Fibroblast of mammary gland (primary cell): ENCODE results near the gene LIMS1.
A peak's percentile ranks its signal among the peaks of the same experiment; 100 is the strongest.
"Not testable (repeated sequence)": the region's sequence is repeated elsewhere in the genome, so short reads cannot be mapped to it uniquely, and the experiment has no call there.

Source experiments
- DNase-seq: peaks from one replicate; pipeline ENCODE4 v3.0.0-alpha.2; 2010; ENCODE audit warnings: low read depth
- H3K4me3 ChIP-seq: 2 replicates; pipeline ENCODE4 v1.5.1; 2011; ENCODE audit warnings: low read depth, mild to moderate bottlenecking, low read length, moderate library complexity; ENCODE audit not compliant: control insufficient read depth
- TF ChIP-seq, protein P1 (sequence below): conservative IDR thresholded peaks from 2 replicates; pipeline ENCODE4 v1.5.1; 2011; ENCODE audit warnings: low read depth, low read length, inconsistent platforms; ENCODE audit not compliant: control insufficient read depth, insufficient read depth

The LIMS1 gene

DNA sequence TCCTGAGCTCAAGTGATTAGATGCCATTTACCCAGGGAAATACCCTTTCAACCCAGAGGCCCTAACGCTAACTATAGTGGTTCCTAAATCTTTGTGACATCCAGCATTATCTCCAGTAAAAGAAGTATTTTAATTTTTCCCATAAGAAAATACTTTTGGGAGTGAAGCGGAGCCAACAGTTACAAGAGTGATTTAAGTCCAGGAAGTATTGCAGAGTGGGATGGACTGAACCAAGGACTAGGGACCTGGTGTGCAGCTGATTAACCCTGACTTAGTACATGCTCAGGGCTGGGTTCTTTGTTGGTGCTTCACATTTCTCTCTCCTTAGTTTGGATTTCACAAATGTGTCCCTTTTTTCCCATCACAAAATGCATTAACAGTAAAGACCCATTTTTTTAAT, 129.1 kb downstream of the LIMS1 start:
- not testable (repeated sequence) for H3K4me3 ChIP-seq
- DNase-seq = peak; percentile 38

DNA sequence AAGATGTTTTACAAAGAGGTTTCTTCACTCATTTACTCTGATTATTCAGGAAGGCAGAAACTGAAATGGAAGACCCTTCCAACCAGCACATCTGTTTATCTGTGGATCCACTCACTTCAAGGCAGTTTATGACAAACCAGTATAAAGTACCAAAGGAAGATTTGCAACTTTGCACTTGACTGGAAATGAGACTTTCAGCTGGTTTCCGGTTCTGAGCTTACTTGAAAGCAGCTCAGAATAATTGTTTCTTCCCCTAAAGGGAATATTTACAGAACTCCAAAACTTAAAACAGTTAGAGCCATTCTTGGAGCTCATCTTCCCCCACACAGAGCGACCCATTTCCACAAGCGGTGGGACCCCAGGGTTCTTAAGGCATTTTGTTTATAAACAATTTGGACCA, 129.8 kb downstream of the LIMS1 start:
- not testable (repeated sequence) for DNase-seq, H3K4me3 ChIP-seq

DNA sequence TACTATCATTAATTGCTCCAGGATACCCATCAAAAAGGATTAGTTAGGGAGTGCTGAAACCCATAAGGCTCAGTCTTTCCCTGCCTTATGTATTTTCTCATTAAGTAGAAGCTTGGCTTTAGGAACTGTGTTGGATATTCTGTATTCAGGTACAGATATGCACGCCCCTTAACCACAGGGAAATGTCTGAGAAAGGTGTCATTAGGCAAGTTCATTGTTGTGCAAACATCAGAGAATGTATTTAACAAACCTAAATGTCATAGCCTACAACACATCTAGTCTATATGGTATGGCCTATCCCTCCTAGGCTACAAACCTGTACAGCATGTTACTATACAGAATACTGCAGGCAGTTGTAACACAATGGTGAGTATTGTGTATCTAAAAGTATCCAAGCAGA, 130.7 kb downstream of the LIMS1 start:
- H3K4me3 ChIP-seq, DNase-seq: not testable (repeated sequence)

DNA sequence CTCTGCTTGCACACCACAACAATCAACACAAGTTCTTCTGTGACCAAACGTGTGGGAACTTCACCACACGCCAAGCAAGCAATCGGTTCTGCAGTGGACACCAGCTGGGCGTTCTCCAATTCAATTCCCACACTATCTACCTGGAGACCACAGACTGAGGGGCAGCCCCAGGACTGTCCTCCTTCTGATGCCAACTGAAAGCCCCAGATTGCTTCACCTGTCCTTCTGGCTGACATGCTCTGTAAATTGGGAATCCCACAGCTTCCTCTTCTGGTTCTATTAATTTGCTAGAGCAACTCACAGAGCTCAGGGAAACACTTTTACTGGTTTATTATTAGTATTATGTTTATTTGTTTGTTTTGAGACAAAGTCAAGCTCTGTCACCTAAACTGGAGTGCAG, 131.7 kb downstream of the LIMS1 start:
- not testable (repeated sequence) for DNase-seq, H3K4me3 ChIP-seq

DNA sequence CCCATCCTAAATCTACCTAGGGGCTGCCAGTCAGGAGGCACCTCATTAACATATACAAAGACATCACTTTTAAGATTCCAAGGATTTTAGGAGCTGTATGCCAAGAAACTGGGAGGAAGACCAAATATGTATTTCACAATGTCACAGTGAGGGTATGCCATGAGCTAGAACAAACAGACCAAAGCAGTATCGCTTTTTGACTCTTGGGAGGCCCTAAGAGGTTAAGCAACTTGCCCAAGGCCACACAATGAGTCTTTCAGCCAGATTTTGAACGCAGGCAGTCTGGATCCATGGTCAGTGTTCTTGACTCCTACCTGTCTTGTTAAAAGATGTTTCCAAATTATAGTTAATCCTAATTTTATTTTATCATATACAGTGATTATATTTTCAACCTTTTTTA, 132.9 kb downstream of the LIMS1 start:
- peak; percentile 35 for DNase-seq
- H3K4me3 ChIP-seq = not testable (repeated sequence)

DNA sequence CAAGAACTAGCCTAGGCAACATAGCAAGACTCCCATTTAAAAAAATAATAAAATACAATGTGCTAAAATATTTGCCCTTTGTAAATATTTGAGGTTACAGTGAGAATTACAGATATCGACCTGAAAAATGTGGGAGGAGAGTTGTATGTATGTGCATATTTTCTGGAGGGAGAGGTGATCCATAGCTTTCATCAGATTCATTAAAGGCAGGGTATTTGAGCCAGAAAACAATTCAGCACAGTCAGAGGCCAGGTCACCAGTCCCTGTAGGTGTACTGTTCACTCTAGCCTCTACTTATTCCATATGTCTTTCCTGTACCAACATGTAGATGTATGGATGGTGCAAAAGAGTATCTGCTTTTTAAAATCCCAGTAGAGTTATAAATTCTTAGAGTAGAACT, 136.0 kb downstream of the LIMS1 start:
- H3K4me3 ChIP-seq, DNase-seq: not testable (repeated sequence)

DNA sequence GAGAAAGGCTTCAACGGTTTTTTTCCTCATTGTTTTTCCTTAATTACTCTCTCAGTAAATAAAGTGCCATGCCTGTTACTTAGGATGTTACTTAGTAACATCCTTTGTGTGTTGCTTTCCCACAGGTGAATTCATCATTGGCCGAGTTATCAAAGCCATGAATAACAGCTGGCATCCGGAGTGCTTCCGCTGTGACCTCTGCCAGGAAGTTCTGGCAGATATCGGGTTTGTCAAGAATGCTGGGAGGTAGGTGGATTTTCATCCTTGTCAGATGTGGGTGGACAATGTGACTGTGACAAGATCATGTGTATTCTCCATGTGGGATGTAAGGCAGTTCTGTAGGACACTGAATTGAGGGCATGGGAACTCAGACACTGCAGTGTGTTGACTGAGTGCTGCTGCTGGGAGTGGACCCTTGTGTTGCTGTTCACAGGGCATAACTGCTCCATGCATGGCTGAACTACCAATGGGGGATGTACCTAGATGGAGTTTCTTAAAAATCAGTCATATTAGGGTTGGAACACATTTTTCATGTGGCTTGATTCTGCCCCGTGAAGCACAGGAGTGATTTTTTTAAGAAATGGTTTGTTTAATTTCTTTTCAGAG, 138.0 kb downstream of the LIMS1 start:
- H3K4me3 ChIP-seq, DNase-seq: not testable (repeated sequence)

DNA sequence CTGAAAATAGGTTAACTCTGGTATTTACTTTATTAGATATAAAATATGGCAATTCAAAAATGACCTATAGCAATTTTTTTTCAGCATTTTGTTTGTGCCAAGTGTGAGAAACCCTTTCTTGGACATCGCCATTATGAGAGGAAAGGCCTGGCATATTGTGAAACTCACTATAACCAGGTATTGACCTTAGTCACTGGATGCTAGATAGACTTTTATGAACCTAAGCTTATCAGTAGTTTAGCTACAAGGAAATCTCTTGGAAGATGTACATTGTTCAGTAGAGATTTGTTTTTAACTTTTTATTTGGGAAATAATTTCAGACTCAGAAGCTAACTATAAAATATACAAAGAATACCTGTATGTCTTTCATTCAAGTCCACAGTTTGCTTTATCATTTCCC, 142.3 kb downstream of the LIMS1 start:
- not testable (repeated sequence) for DNase-seq, H3K4me3 ChIP-seq

DNA sequence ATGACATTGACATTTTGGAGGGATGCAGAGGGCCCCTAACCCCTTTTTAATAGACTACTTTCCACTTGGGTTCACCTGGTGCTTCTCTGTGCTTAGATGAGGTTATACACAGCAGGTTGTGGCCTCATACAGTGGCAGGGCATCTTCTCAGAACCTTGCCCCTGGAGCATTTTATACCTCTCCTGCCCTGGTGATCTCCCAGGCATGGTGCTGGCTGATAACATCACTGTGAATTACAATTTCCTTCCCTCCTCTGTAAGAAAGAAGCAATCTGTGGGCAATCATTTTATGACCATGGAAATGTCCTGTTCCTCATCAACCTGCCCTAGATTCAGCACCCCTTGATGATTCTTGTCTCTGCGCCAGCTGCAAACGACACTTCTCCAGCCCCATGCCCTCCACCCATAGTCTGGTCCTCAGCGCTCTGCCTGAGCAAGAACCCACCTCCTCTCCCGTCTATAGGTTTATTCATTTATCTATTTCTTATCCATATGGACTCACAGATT, 143.0 kb downstream of the LIMS1 start:
- H3K4me3 ChIP-seq, DNase-seq: not testable (repeated sequence)

DNA sequence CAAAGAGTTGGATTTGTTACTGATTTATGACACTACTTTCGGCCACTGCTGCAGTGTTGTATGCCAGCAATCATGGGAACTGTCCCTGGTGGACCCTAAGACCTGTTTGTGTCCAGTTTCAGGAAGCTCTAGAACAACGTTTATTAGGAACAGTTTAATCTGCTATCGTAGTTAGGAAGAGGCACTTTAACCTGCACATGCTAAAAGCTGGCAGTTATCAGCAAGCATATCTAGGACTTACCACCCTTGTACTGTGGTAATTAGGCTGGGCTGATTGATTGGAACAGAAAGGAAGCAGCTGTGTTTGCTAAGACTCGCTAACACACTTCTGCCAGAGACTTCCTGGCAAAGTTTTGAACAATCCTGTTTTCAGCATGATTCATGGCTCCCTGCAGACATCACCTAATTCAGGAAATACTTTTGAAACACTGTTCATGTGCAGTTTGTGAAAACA, 144.0 kb downstream of the LIMS1 start:
- H3K4me3 ChIP-seq = not testable (repeated sequence)
- peak; percentile 70 for DNase-seq

DNA sequence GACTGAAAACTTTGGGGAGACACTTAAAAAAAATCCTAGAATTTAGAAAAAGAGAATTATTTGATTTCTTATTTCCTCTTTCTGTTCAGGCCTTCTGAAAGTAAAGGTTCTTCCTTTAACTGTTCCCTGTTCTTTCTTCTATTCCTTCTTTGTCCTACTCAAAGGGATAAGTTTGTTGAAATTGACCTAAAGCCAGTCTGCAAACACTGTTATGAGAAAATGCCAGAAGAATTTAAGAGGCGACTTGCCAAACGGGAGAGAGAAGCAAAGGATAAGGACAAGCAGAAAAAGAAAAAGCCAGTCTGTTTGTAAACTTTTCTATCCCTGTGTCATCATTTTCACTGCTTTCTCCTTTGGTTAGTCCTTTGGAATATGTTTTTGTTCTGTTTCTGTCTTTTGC, 146.5 kb downstream of the LIMS1 start:
- not testable (repeated sequence) for DNase-seq, H3K4me3 ChIP-seq

DNA sequence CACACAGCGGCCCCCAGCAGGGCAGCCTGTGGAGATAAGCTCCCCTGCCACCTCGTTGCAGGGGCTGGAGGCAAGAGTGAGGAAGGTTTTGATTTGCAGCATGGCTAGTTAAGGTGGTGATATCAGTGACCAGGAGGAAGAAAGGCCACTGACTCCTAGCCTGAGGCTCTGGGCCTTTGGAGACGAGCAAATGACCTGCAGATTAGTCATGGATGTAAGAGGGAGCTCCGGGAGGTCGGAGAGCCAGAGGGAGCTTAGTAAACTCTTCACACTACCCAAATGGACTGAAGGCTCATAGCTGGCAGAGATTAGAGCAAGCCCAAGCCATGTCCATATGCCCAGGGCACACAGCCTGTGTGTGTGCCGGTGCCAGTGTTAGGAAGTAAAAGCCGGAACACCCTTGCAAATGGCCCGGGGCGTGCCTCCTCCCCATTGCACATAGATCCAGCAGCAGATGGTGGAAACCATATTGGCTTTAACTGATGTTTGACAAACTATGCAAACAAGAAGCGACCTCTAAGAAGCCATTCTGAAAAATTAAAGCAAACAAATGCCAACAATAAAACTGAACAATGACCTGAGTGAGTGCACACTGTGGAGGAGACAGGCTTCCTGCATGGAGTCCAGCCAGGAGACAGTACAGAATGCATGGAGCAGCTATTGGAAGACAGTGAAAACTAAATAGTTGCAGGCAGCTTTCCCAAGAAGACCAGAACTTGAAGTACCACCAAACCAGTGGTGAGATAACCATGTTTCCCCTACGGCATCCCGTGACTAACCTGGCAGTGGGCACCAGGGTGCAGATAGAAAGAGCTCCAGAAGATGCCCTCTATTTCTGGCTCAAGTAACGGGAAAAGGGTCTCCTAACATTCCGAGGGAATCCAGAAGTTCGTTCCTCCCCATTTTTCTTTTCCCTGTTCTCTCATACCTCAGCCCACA, 154.8 kb downstream of the LIMS1 start:
- not testable (repeated sequence) for H3K4me3 ChIP-seq
- DNase-seq = peak; percentile 20

DNA sequence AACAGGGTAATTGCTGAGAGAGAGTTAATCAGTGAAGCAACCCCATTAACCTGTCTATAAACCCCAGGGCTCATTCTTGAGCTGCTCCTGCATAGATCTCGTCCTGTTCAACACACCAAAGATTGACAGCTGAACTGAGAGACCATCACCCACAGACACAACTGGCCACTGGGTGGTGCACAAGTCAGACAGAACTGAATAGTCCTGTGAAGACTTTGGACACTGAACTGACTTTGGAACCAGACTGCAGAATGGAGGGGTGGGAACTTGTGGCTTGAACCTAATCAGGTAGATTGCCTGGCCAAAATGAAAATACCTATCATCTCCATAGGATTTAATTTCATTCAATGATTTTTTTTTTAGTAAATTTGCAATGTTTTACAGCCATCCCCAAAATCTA, 155.7 kb downstream of the LIMS1 start:
- not testable (repeated sequence) for H3K4me3 ChIP-seq, DNase-seq

DNA sequence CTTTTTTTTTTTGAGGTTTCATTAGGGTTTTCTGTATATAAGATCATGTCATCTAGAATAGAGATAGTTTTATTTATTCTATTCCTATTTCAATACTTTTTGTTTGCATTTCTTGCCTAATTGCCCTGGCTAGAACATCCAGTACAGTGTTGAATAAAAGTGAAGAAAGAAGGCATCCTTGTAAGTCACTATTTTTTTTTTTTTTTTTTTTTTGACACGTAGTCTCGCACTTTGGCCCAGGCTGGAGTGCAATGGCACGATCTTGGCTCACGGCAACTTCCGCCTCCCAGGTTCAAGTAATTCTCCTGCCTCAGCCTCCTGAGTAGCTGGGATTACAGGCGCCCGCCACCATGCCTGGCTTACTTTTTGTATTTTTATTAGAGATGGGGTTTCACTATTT, 157.2 kb downstream of the LIMS1 start:
- no peak for DNase-seq
- no peak overlapping the region for H3K4me3 ChIP-seq
- TF ChIP-seq, protein P1, sequence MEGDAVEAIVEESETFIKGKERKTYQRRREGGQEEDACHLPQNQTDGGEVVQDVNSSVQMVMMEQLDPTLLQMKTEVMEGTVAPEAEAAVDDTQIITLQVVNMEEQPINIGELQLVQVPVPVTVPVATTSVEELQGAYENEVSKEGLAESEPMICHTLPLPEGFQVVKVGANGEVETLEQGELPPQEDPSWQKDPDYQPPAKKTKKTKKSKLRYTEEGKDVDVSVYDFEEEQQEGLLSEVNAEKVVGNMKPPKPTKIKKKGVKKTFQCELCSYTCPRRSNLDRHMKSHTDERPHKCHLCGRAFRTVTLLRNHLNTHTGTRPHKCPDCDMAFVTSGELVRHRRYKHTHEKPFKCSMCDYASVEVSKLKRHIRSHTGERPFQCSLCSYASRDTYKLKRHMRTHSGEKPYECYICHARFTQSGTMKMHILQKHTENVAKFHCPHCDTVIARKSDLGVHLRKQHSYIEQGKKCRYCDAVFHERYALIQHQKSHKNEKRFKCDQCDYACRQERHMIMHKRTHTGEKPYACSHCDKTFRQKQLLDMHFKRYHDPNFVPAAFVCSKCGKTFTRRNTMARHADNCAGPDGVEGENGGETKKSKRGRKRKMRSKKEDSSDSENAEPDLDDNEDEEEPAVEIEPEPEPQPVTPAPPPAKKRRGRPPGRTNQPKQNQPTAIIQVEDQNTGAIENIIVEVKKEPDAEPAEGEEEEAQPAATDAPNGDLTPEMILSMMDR = no peak
